Measurements from ENCODE around the gene LTC4S.

LTC4S gene

GRCh38 chr5:179795863-179796833 lies 2.4 kb downstream of the LTC4S start:
- no peak for DNase-seq (ENCODE audit: low read depth)

GRCh38 chr5:179796877-179797608 lies 3.3 kb downstream of the LTC4S start:
- no peak for DNase-seq (ENCODE audit: low read depth)

- DNase-seq (ENCODE audit: low read depth), result no peak
Observed at GRCh38 chr5:179797741-179798140, 4.0 kb downstream of the LTC4S start.

DNA sequence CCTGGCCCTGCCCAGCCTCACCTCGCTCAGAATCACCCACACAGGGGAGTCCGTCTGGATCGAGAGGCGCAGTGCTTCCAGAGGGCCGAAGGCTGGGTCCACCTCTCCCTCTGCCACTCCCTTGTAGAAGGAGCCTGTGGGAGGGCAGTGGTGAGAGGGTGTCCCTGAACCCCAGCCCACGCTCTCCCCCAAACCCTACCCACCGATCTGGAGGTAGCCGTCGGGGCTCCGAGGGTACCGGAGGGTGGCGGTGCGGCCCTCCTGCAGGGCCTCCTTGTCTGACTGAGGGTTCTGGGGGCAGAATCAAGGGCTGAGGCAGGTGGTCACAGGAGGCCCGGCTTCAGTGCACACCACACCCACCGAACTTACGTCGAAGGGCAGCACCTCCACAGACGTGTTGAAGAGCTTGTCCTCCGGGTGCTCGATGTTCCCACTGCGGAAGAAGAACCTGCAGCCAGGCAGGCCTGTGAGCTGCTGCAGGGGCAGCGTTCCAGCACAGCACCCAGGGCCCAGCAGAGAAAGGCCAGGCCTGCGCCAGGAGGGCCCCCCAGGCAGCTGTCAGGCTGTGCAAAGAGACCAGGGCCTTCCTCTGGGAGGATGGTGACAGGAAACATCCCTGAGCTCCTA lies 4.5 kb downstream of the LTC4S start:
- DNase-seq (ENCODE audit: low read depth), result no peak

GRCh38 chr5:179798771-179799643 lies 5.2 kb downstream of the LTC4S start:
- no peak for DNase-seq (ENCODE audit: low read depth)

GRCh38 chr5:179799644-179799973 lies 5.8 kb downstream of the LTC4S start:
- DNase-seq (ENCODE audit: low read depth), result no peak

DNA sequence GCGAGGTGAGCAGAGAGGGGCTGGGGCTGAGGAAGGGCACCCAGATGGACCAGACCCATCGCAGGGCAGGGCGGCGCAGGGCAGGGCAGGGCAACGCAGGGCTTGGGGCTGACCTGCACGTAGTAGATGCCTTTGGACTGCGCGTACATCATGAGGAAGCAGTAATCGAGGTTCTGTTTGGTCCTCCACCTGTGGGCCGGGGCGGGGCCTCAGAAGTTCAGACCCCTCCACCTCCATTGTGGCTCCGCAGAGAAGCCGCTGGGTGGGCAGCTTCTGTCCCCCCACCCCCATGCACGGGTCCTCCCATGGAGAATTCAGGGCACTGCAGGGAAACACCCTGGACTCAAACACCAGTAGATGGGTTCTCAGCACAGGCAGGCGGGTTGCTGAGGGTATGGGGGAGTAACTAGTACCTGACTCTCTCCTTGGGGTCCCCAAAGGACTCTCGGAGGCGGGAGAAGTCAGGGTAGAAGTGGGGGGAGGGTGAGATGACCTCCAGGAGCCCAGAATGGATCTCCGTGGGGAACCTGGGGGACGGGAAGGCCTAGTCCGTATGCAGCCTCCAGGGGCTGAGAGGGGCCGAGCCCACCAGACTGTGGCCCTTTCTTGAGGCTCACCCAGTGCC lies 6.4 kb downstream of the LTC4S start:
- DNase-seq (ENCODE audit: low read depth), result no peak

GRCh38 chr5:179800696-179801201 lies 7.0 kb downstream of the LTC4S start:
- DNase-seq (ENCODE audit: low read depth), result no peak

DNA sequence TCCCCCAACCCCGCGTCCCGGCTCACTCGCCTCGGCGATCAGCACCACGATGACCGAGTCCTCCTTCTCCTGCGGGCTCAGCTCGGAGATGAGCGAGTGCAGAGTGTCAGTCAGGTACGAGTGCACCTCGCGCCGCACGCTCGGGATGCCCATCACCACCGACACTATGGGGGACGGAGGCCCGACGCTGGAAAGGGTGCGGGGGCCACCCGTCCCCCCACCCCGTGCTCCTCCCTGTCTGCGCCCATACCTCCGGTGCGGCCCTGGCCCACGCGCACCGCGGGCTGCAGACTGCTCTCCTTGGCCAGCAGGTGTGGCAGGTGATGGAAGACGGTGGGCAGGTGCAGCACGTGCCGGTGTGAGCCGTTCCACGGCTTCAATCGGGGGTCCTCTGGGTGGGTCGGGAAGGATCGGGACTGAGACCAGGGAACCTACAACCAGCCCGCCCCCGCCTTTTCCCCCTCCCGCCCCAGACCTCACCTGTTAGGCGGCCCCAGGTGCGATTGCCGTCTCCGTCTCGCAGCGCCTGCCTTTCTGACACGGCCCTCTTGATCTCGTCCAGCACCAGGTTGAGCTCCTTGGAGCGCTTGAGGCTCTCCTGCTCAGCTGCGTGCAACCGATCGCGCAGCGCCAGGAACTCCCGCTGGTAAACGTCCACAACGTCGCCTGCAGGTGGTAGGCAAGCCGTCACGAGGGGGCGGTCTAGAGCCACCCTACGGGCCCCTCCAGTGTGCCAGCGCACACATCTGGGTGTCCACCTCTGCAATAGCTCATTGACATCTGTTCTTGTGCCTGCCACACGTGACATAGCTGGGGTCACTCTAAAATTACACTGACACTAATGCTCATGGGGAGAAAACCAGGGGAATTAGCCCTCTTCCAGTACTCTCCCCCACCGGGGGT lies 7.8 kb downstream of the LTC4S start:
- DNase-seq (ENCODE audit: low read depth), result no peak

DNA sequence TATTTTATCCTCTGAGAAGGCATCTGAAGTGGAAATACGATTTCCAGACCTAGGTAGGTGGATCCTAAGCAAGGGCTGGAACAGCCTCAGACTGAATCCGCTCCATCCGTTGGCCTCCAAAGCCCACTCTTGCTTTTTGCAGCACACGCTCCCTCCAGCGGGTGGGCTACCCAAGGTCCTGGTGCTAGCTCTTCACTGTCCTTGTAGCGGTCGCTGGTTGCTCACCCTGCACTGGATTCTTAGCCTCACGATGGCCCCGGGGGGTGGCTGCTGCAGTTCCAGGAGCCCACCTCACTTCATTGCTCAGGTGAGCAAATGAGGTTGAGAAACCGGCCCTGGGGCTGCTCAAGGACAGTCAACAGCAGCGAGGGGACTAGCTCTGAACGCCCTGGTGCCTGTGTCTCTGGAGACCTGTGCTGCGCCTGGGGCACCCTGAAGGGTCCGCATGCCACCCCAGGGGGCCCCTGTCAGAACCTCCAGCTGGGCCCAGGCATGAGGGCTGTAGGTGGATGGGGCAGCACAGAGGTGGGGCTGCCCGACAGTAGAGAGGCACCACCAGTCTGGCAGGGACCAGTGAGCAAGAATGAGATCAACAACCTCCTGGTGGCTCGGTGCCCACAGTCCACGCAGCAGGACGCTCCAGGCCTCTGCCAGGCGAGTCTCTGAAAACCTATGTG lies 8.6 kb downstream of the LTC4S start:
- no peak for DNase-seq (ENCODE audit: low read depth)

GRCh38 chr5:179802950-179803562 lies 9.3 kb downstream of the LTC4S start:
- no peak for DNase-seq (ENCODE audit: low read depth)

- DNase-seq (ENCODE audit: low read depth), result no peak
Observed at GRCh38 chr5:179803651-179804554, 10.1 kb downstream of the LTC4S start.

DNA sequence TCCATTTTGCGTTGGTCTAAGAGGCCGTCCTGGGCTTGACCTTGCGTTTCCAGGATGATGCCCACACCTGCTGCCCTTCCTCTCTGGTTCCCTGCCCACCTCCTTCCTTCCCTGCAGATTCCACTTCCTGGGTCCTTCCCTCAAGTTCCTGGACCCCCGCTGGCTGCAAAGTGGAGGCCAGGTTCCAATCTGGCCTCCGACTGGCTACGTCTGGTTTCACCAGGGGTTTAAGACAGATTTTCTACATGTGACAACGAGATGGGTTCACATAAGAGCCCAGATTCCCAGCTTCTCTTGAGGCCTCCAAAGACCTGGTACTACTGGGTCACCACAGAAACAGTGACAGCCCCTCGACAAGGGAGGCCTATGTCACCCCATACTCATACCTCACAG lies 10.8 kb downstream of the LTC4S start:
- no peak for DNase-seq (ENCODE audit: low read depth)

DNA sequence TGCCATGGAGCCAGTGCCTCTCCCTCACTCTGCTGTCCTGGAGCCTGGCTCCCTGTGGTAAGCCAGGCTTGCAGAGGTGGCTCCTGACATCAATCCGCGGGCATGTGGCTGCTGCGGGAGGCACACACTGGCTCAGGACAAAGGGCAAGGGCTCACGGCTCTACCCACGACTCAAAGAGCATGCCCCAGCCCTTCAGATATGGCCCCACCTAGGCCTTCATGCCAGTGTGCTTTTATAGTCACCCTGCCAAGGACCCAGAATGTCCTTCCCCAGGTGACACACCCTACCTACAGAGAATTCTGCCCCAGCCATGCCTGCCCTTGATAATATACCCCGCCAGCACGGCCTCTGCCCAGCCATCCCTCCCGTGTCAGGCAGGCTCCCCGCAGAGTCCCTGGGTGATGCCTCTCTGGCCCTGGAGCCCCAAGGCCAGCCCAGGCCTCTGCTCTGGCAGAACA lies 11.3 kb downstream of the LTC4S start:
- DNase-seq (ENCODE audit: low read depth), result no peak

DNA sequence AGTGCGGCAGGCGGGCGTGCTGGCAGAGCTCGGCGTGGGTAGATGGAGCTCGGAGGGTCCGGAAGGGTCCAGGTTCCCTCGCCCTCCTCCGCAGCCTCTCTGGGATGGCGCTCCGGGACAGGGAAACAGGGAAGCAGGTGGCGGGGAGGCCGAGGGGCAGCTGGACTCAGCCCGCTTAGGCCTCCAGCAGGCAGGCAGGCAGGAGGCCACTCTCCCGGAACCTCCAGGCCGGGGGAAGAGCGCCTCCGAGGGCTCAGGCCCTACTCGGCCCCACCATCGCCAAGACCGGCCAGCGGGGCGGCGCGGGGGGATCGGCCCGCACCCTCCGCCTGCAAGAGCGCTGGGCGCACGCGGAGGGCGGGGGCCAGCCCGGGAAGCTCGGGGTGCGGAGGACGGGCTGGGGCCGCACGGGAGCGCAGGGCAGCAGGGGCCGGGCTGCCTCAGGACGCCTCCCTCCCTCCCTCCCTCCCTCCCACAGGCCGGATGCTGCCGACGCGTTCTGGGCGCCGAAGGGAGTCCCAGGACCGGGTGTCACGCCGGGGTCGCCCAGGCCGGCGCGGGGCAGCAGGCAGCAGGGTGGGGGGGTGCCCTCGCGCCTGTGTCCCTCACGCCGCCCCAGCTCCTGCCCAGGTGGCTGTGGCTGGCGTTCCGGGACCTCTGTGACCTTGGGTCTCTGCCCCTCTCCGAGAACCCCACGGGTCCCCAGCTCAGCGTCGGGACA lies 11.9 kb downstream of the LTC4S start:
- DNase-seq (ENCODE audit: low read depth), result no peak

DNA sequence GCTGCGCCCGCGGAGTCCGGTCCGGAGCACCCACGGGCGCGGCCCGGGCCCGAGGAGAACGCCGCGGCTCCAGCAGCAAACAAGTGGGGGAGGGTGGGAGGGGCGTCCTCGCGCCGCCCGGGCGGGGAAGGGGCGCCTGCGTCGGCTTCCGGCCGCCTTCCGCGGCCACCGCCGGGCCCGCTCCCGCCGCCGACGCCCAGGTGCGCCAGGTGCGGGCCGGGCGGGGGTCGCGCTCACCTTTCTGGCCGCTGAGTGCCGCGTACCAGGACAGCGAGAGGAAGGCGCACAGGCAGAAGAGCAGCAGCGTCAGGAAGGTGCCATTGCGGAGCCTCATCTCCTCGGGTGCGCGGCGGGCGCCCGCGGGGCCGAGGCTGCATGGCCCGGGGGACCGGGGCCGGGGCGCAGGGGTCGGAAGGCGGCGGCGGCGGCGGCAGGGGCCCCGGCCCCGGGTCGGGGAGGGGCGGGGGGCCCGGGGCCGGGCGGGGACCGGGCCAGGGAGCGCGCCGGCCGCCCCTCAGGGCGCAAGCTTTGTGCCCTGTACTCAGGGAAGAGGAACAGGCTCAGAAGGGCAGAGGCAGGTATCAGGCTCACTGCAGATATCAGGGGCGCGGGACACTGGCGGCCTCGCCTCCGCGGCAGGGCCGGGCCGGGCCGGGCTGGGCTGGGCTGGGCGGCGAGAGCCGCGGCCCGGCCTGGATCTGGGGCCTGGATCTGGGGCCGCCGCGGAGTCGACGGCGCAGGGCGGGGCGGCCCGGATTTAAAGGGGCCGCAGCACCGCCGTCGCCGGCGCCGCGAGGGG lies 12.7 kb downstream of the LTC4S start, which contains the start of gene MGAT4B:
Gene MGAT4B, minus strand, starts transcription at position 617 of the 799 bp plus-strand sequence. Its CDS starts 283 bp downstream, at position 334.
- no peak for DNase-seq (ENCODE audit: low read depth)
